Measurements from ENCODE around the gene NME4. TPM values are rescaled to one million over a fixed set of nuclear protein-coding genes. Genes with fewer than 3 reads are reported as not detected.
"Not testable (repeated sequence)": the region's sequence is repeated elsewhere in the genome, so short reads cannot be mapped to it uniquely, and the experiment has no call there.

The NME4 gene
- total RNA-seq, 1 donor from 2014 or later: 101 TPM

DNA sequence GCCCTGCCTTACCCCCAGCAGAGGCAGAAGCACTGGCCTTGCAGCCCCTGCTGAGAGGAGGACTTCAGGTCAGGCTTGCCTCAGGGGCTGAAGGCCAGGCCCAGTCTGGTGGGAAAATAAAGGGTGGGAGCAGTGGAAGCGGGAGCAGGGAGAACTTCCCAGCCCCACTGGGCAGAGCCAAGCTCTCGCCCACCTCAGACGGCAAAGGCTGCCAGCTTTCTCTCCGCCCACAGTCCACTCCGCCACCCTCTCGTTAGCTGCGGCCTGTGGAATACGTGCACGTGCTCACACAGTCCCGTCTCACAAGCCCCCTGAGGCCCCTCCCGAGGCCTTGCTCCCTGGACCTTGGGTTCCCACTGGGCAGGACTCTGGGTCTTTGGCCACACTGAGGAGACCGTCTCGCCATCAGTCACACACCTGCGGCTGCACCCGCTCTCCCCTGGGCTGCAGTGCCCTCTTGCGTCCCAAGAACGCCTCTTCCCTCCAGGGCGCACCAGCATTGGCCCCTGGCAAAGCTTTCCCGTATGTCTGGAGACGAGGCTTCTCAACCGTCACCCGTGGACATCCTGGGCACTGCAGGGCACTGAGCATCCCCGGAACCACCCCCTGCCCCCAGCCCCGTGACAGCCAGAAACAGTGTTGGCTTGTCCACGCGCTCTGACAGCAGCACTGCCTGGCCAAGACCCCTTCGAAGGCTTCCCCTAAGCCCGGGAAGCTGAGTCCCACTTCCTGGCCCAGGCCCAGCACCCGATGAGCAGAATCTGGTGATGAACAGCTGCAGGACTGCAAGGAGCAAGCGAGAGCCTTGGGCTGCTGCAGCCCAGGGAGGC, 34.9 kb upstream of the NME4 start:
- DNase-seq: peak; percentile 63
- peaks cover 2% of the 10 kb centered on the region for H3K4me1 ChIP-seq
- no peaks in the 10 kb centered on the region for H3K9me3 ChIP-seq (replicated peaks)
- H3K27me3 ChIP-seq (ENCODE audit: low read depth): peaks cover 18% of the 10 kb centered on the region
- peaks cover 8% of the 10 kb centered on the region for H3K36me3 ChIP-seq
- intact Hi-C loops (cut with micrococcal nuclease): no loop called here
- H3K4me3 ChIP-seq: no peak overlapping the region
- no peak overlapping the region for H3K27ac ChIP-seq (replicated peaks)
- TF ChIP-seq, protein P1, sequence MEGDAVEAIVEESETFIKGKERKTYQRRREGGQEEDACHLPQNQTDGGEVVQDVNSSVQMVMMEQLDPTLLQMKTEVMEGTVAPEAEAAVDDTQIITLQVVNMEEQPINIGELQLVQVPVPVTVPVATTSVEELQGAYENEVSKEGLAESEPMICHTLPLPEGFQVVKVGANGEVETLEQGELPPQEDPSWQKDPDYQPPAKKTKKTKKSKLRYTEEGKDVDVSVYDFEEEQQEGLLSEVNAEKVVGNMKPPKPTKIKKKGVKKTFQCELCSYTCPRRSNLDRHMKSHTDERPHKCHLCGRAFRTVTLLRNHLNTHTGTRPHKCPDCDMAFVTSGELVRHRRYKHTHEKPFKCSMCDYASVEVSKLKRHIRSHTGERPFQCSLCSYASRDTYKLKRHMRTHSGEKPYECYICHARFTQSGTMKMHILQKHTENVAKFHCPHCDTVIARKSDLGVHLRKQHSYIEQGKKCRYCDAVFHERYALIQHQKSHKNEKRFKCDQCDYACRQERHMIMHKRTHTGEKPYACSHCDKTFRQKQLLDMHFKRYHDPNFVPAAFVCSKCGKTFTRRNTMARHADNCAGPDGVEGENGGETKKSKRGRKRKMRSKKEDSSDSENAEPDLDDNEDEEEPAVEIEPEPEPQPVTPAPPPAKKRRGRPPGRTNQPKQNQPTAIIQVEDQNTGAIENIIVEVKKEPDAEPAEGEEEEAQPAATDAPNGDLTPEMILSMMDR (IDR thresholded peaks at IDR 0.05; ENCODE audit: borderline replicate concordance): peak; percentile 84

DNA sequence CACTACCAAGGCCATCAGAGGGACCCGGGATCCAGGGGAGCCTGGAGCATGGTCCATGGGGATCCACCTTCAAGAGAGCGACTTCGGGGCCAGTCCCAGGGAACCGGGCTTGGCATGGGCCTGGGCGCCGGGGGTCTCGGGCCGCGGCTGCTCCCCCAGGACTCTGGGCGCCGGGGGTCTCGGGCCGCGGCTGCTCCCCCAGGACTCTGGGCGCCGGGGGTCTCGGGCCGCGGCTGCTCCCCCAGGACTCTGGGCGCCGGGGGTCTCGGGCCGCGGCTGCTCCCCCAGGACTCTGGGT, 34.3 kb upstream of the NME4 start:
- H3K9me3 ChIP-seq (replicated peaks); H3K4me1 ChIP-seq; H3K4me3 ChIP-seq; DNase-seq; H3K27ac ChIP-seq (replicated peaks); intact Hi-C loops (cut with micrococcal nuclease): not testable (repeated sequence)
- Histone ChIP-seq H3K36me3 (peaks cover 14% of the 10 kb centered on the region), H3K27me3 (ENCODE audit: low read depth) (peaks cover 18% of the 10 kb centered on the region)

GRCh38 chr16:363110-363765, 33.8 kb upstream of the NME4 start:
- no peak overlapping the region for H3K4me3 ChIP-seq
- DNase-seq: no peak
- H3K27me3 ChIP-seq (ENCODE audit: low read depth): peaks cover 18% of the 10 kb centered on the region
- peaks cover 20% of the 10 kb centered on the region for H3K36me3 ChIP-seq
- no peaks in the 10 kb centered on the region for H3K9me3 ChIP-seq (replicated peaks)
- H3K27ac ChIP-seq (replicated peaks): no peak overlapping the region
- intact Hi-C loops (cut with micrococcal nuclease): no loop called here
- TF ChIP-seq, protein P1 (IDR thresholded peaks at IDR 0.05; ENCODE audit: borderline replicate concordance): no peak
- peaks cover 2% of the 10 kb centered on the region for H3K4me1 ChIP-seq

DNA sequence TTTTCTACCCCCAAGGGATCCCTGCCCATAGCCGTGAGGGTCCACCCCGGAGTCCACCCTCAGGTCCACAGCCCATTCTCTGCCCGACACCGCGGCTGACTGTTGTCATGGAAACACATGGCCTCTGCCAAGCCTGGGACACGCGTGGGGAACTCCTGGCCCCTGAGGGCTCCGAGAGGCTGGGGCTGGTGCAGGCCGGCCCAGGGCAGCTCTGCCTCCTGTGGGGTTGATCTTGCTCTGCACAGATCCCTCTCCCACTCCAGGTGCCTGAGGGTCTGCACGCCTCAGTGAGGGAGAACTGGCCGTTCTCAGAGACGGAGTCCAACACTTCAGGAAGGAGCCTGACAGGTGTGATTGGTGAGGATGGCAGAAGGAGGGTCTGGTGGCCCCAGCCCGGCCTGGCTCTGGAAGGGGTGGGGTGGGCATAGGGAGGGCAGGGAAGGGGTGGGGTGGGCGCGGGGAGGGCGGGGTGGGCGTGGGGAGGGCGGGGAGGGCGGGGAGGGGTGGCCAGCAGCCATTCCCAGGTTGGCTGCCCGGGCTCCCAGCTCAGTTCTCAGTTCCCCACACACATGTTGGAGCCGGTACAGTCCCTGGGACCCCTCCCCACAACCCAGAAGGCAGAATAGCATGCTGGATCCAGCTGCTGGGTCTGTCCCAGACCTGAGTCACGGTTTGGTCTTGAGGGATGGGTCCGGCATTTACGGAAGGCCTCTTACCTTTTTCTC, 33.1 kb upstream of the NME4 start:
- intact Hi-C loops (cut with micrococcal nuclease): no loop called here
- Histone ChIP-seq H3K4me3 (no peak overlapping the region), H3K27me3 (ENCODE audit: low read depth) (peaks cover 18% of the 10 kb centered on the region), H3K9me3 (replicated peaks) (no peaks in the 10 kb centered on the region), H3K27ac (replicated peaks) (no peak overlapping the region), H3K4me1 (peaks cover 3% of the 10 kb centered on the region), H3K36me3 (peaks cover 27% of the 10 kb centered on the region)
- DNase-seq: no peak
- TF ChIP-seq, protein P1 (IDR thresholded peaks at IDR 0.05; ENCODE audit: borderline replicate concordance): no peak

DNA sequence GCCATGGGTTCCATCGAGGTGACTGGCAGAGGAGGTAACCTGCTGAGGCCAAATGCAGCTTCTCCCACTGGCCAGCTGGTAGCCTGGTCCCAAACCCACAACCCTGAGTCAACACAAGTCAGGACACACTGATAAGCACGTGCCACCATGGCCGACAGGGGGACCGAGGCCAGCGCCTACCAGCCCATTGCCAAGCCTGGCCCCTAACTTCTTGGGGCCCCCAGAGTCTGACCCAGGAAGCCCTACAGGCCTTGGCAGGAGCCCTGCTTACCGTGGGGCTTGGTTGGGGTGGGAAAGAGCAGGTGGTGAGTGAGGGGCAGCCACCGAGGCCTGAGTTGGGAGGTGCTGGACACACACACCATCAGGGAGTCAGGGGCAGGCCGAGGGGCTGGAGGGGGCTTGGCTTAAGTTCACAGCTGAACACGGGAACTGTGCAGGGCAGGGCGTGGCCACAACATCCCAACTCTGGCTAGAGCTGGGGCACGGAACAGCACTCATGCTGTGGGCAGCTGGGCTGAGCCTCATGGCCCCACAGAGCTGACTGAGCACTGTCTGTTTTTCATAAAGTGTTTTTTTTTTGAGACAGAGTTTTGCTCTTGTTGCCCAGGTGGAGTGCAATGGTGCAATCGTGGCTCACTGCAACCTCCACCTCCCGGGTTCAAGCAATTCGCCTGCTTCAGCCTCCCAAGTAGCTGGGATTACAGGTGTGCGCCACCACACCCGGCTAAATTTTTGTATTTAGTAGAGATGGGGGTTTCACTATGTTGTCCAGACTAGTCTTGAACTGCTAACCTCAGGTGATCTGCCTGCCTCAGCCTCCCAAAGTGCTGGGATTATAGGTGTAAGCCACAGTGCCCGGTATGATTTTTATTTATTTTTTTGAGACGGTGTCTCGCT, 32.2 kb upstream of the NME4 start:
- TF ChIP-seq, protein P1 (IDR thresholded peaks at IDR 0.05; ENCODE audit: borderline replicate concordance): no peak
- Histone ChIP-seq H3K4me3 (no peak overlapping the region), H3K27ac (replicated peaks) (no peak overlapping the region), H3K36me3 (peaks cover 31% of the 10 kb centered on the region), H3K9me3 (replicated peaks) (no peaks in the 10 kb centered on the region), H3K27me3 (ENCODE audit: low read depth) (peaks cover 18% of the 10 kb centered on the region), H3K4me1 (peaks cover 12% of the 10 kb centered on the region)
- DNase-seq: no peak
- intact Hi-C loops (cut with micrococcal nuclease): no loop called here

All from left ventricle myocardium inferior (tissue), 1 donor.